ENCODE data around the gene HIVEP3. TPM values are rescaled to one million over a fixed set of nuclear protein-coding genes. Genes with fewer than 3 reads are reported as not detected.

The HIVEP3 gene
- total and polyA plus RNA-seq, 3 experiments from 2014 or later = 15.1 to 24.0 (median 23.0) TPM

- H3K4me1 Mint-ChIP-seq = peaks cover 47 to 54% (median 52%) of the 10 kb centered on the region in 3 donors
- DNase-seq = no peak
- Histone ChIP-seq H3K4me3 (ENCODE audit: low read length) (no peak overlapping the region), H3K36me3 (ENCODE audit: insufficient read depth, low read length) (no peaks in the 10 kb centered on the region), H3K27ac (ENCODE audit: low read depth, low read length) (no peak overlapping the region), H3K4me1 (ENCODE audit: insufficient read depth, low read length) (peaks cover 40% of the 10 kb centered on the region), H3K27me3 (ENCODE audit: insufficient read depth, low read length, poor library complexity, severe bottlenecking) (no peaks in the 10 kb centered on the region), H3K9me3 (ENCODE audit: low read length) (no peaks in the 10 kb centered on the region)
- H3K27ac Mint-ChIP-seq = peak overlapping the region; percentile 66 to 99 (median 94)
- peak overlapping the region in 6 of 7 donors; percentile 87 to 99 (median 92) for H3K4me3 Mint-ChIP-seq
- peaks cover 0 to 6% of the 10 kb centered on the region in 2 donors for H3K27me3 Mint-ChIP-seq
- H3K36me3 Mint-ChIP-seq = peaks cover 0 to 2% (median 0%) of the 10 kb centered on the region in 3 donors
- H3K9me3 Mint-ChIP-seq = no peaks in the 10 kb centered on the region
- POLR2A ChIA-PET = interaction anchor here (0.6 to 5.9 kb wide), 7 partner anchors 10 to 762 kb away, joined by 3 to 72 read pairs (median 4); partner anchors contain the start of gene YBX1
- CTCF ChIA-PET = interaction anchor here (0.7 to 8.5 kb wide), 5 partner anchors 18 to 253 kb away, joined by 3 to 79 read pairs (median 4); no protein-coding TSS in a partner anchor
Observed at GRCh38 chr1:41920658-41921057, 1.9 kb upstream of the HIVEP3 start.

- peaks cover 48% of the 10 kb centered on the region for H3K4me1 ChIP-seq (ENCODE audit: insufficient read depth, low read length)
- ChIA-PET CTCF (interaction anchor here (0.7 to 8.5 kb wide), 7 partner anchors 17 to 254 kb away, joined by 3 to 79 read pairs (median 4); no protein-coding TSS in a partner anchor), POLR2A (interaction anchor here (0.6 to 5.9 kb wide), 8 partner anchors 9 to 763 kb away, joined by 3 to 72 read pairs (median 4); partner anchors contain the start of gene YBX1)
- no peaks in the 10 kb centered on the region for H3K36me3 ChIP-seq (ENCODE audit: insufficient read depth, low read length)
- H3K27me3 ChIP-seq (ENCODE audit: insufficient read depth, low read length, poor library complexity, severe bottlenecking) = no peaks in the 10 kb centered on the region
- H3K9me3 ChIP-seq (ENCODE audit: low read length) = no peaks in the 10 kb centered on the region
- Mint-ChIP-seq H3K36me3 (peaks cover 0 to 2% (median 0%) of the 10 kb centered on the region in 3 donors), H3K27ac (peak overlapping the region; percentile 88 to 99 (median 96)), H3K27me3 (peaks cover 0 to 6% of the 10 kb centered on the region in 2 donors), H3K4me1 (peaks cover 55 to 62% (median 59%) of the 10 kb centered on the region in 3 donors), H3K9me3 (no peaks in the 10 kb centered on the region), H3K4me3 (peak overlapping the region; percentile 87 to 99 (median 94))
- H3K4me3 ChIP-seq (ENCODE audit: low read length) = peak overlapping the region; percentile 72
- peak; percentile 58 to 90 (median 78) for DNase-seq
- peak overlapping the region; percentile 57 for H3K27ac ChIP-seq (ENCODE audit: low read depth, low read length)
Observed at GRCh38 chr1:41919764-41920397, 1.2 kb upstream of the HIVEP3 start.

- peaks cover 55% of the 10 kb centered on the region for H3K4me1 ChIP-seq (ENCODE audit: insufficient read depth, low read length)
Observed at GRCh38 chr1:41919131-41919530, 409 bp upstream of the HIVEP3 start.

GRCh38 chr1:41917835-41918449, 780 bp downstream of the HIVEP3 start:
- Histone ChIP-seq H3K27ac (ENCODE audit: low read depth, low read length) (peak overlapping the region; percentile 21), H3K36me3 (ENCODE audit: insufficient read depth, low read length) (no peaks in the 10 kb centered on the region), H3K9me3 (ENCODE audit: low read length) (no peaks in the 10 kb centered on the region), H3K27me3 (ENCODE audit: insufficient read depth, low read length, poor library complexity, severe bottlenecking) (no peaks in the 10 kb centered on the region), H3K4me3 (ENCODE audit: low read length) (peak overlapping the region; percentile 72), H3K4me1 (ENCODE audit: insufficient read depth, low read length) (peaks cover 63% of the 10 kb centered on the region)
- peak overlapping the region; percentile 80 to 98 (median 90) for H3K27ac Mint-ChIP-seq
- no peaks in the 10 kb centered on the region for H3K9me3 Mint-ChIP-seq
- DNase-seq = peak; percentile 2 to 55 (median 30)
- CTCF ChIA-PET = interaction anchor here (1.0 to 8.5 kb wide), 4 partner anchors 13 to 114 kb away, joined by 3 to 79 read pairs (median 18); no protein-coding TSS in a partner anchor
- H3K4me1 Mint-ChIP-seq = peaks cover 73 to 81% (median 79%) of the 10 kb centered on the region in 3 donors
- POLR2A ChIA-PET = interaction anchor here (0.6 to 5.9 kb wide), 4 partner anchors 15 to 25 kb away, joined by 3 to 72 read pairs (median 4); no protein-coding TSS in a partner anchor
- H3K36me3 Mint-ChIP-seq = peaks cover 0 to 2% (median 1%) of the 10 kb centered on the region in 3 donors
- peaks cover 0 to 6% of the 10 kb centered on the region in 2 donors for H3K27me3 Mint-ChIP-seq
- H3K4me3 Mint-ChIP-seq = peak overlapping the region; percentile 87 to 99 (median 94)

More at GRCh38 chr1:41919131-41919530, 409 bp upstream of the HIVEP3 start:
- H3K9me3 Mint-ChIP-seq = no peaks in the 10 kb centered on the region
- Histone ChIP-seq H3K27ac (ENCODE audit: low read depth, low read length) (peak overlapping the region; percentile 57), H3K9me3 (ENCODE audit: low read length) (no peaks in the 10 kb centered on the region), H3K4me3 (ENCODE audit: low read length) (peak overlapping the region; percentile 72), H3K27me3 (ENCODE audit: insufficient read depth, low read length, poor library complexity, severe bottlenecking) (no peaks in the 10 kb centered on the region), H3K36me3 (ENCODE audit: insufficient read depth, low read length) (no peaks in the 10 kb centered on the region)
- H3K4me1 Mint-ChIP-seq = peaks cover 63 to 69% (median 67%) of the 10 kb centered on the region in 3 donors
- peaks cover 0 to 2% (median 1%) of the 10 kb centered on the region in 3 donors for H3K36me3 Mint-ChIP-seq
- DNase-seq = no peak
- H3K27ac Mint-ChIP-seq = peak overlapping the region; percentile 88 to 99 (median 96)
- peaks cover 0 to 6% of the 10 kb centered on the region in 2 donors for H3K27me3 Mint-ChIP-seq
- ChIA-PET POLR2A (interaction anchor here (0.9 to 5.9 kb wide), 4 partner anchors 16 to 538 kb away, joined by 3 to 72 read pairs (median 4); no protein-coding TSS in a partner anchor), CTCF (interaction anchor here (0.9 to 8.5 kb wide), 7 partner anchors 15 to 254 kb away, joined by 3 to 79 read pairs (median 5); no protein-coding TSS in a partner anchor)
- peak overlapping the region; percentile 87 to 99 (median 94) for H3K4me3 Mint-ChIP-seq

- Mint-ChIP-seq H3K27me3 (peaks cover 0 to 6% of the 10 kb centered on the region in 2 donors), H3K4me1 (peaks cover 82 to 90% (median 87%) of the 10 kb centered on the region in 3 donors), H3K27ac (peak overlapping the region; percentile 80 to 96 (median 90)), H3K9me3 (no peaks in the 10 kb centered on the region), H3K36me3 (peaks cover 0 to 2% (median 1%) of the 10 kb centered on the region in 3 donors), H3K4me3 (peak overlapping the region; percentile 77 to 99 (median 94))
- H3K27ac ChIP-seq (ENCODE audit: low read depth, low read length) = no peak overlapping the region
- ChIA-PET POLR2A (interaction anchor here (0.6 to 5.9 kb wide), 2 partner anchors 21 to 25 kb away, joined by 3 to 72 read pairs; no protein-coding TSS in a partner anchor), CTCF (interaction anchor here (1.0 to 8.5 kb wide), 8 partner anchors 9 to 257 kb away, joined by 3 to 79 read pairs (median 6); no protein-coding TSS in a partner anchor)
- DNase-seq = no peak
- H3K4me1 ChIP-seq (ENCODE audit: insufficient read depth, low read length) = peaks cover 68% of the 10 kb centered on the region
- no peaks in the 10 kb centered on the region for H3K9me3 ChIP-seq (ENCODE audit: low read length)
- H3K4me3 ChIP-seq (ENCODE audit: low read length) = peak overlapping the region; percentile 72
- H3K27me3 ChIP-seq (ENCODE audit: insufficient read depth, low read length, poor library complexity, severe bottlenecking) = no peaks in the 10 kb centered on the region
- no peaks in the 10 kb centered on the region for H3K36me3 ChIP-seq (ENCODE audit: insufficient read depth, low read length)
Observed at GRCh38 chr1:41917076-41917475, 1.6 kb downstream of the HIVEP3 start.

- Mint-ChIP-seq H3K36me3 (peaks cover 1 to 2% (median 1%) of the 10 kb centered on the region in 3 donors), H3K27me3 (peaks cover 0 to 6% of the 10 kb centered on the region in 2 donors), H3K9me3 (peaks cover 0 to 1% (median 0%) of the 10 kb centered on the region in 5 donors), H3K27ac (peak overlapping the region; percentile 84 to 99 (median 92)), H3K4me1 (peaks cover 87 to 96% (median 93%) of the 10 kb centered on the region in 3 donors), H3K4me3 (peak overlapping the region; percentile 77 to 99 (median 94))
- Histone ChIP-seq H3K9me3 (ENCODE audit: low read length) (no peaks in the 10 kb centered on the region), H3K36me3 (ENCODE audit: insufficient read depth, low read length) (no peaks in the 10 kb centered on the region), H3K27me3 (ENCODE audit: insufficient read depth, low read length, poor library complexity, severe bottlenecking) (no peaks in the 10 kb centered on the region), H3K27ac (ENCODE audit: low read depth, low read length) (no peak overlapping the region), H3K4me3 (ENCODE audit: low read length) (peak overlapping the region; percentile 7), H3K4me1 (ENCODE audit: insufficient read depth, low read length) (peaks cover 68% of the 10 kb centered on the region)
- ChIA-PET POLR2A (interaction anchor here (0.7 to 5.9 kb wide), 5 partner anchors 14 to 119 kb away, joined by 3 to 72 read pairs (median 4); no protein-coding TSS in a partner anchor), CTCF (interaction anchor here (0.8 to 8.5 kb wide), 11 partner anchors 8 to 258 kb away, joined by 3 to 79 read pairs (median 4); no protein-coding TSS in a partner anchor)
- peak in 4 of 5 donors; percentile 23 to 78 (median 44) for DNase-seq
Observed at GRCh38 chr1:41915786-41916571, 2.7 kb downstream of the HIVEP3 start.
